SH-SY5Y (cell line): Measurements from ENCODE around the gene XIAP.

ENCODE experiments used
- GATA2 ChIP-seq: IDR thresholded peaks from 2 replicates; pipeline ENCODE4 v1.6.1; 2011; ENCODE audit warnings: mild to moderate bottlenecking, low read depth, low read length
- GATA3 ChIP-seq: IDR thresholded peaks from 2 replicates; pipeline ENCODE4 v1.6.1; 2011; ENCODE audit warnings: low read depth, mild to moderate bottlenecking, low read length, moderate library complexity

- TF ChIP-seq GATA2 (no peak), GATA3 (no peak)
Observed at GRCh38 chrX:123878252-123878721, 18.4 kb downstream of the XIAP start.
